ENCODE results near the gene PDLIM5.
"Not testable (repeated sequence)": the region's sequence is repeated elsewhere in the genome, so short reads cannot be mapped to it uniquely, and the experiment has no call there.

The PDLIM5 gene

GRCh38 chr4:94488670-94489069 is 36.9 kb downstream of the PDLIM5 start:
- no peak overlapping the region for H3K27ac Mint-ChIP-seq
- DNase-seq (ENCODE audit: low spot score in 2 of 2) (no peak), ATAC-seq (no peak)
- no peaks in the 10 kb centered on the region for H3K9me3 Mint-ChIP-seq
- H3K36me3 Mint-ChIP-seq = no peaks in the 10 kb centered on the region
- H3K4me3 Mint-ChIP-seq = no peak overlapping the region
- H3K4me1 Mint-ChIP-seq = peaks cover 10% of the 10 kb centered on the region

GRCh38 chr4:94489098-94489497 is 37.4 kb downstream of the PDLIM5 start:
- no peak overlapping the region for H3K27ac Mint-ChIP-seq
- H3K36me3 Mint-ChIP-seq = no peaks in the 10 kb centered on the region
- no peak for DNase-seq (ENCODE audit: low spot score in 2 of 2)
- no peak for ATAC-seq
- no peaks in the 10 kb centered on the region for H3K9me3 Mint-ChIP-seq
- peaks cover 10% of the 10 kb centered on the region for H3K4me1 Mint-ChIP-seq
- no peak overlapping the region for H3K4me3 Mint-ChIP-seq

- H3K27ac Mint-ChIP-seq = no peak overlapping the region
- no peaks in the 10 kb centered on the region for H3K9me3 Mint-ChIP-seq
- no peaks in the 10 kb centered on the region for H3K36me3 Mint-ChIP-seq
- H3K4me3 Mint-ChIP-seq = no peak overlapping the region
- ATAC-seq = no peak
- no peak for DNase-seq (ENCODE audit: low spot score in 2 of 2)
- no peaks in the 10 kb centered on the region for H3K4me1 Mint-ChIP-seq
Observed at GRCh38 chr4:94490437-94490836, 38.7 kb downstream of the PDLIM5 start.

- Mint-ChIP-seq H3K4me1 (no peaks in the 10 kb centered on the region), H3K36me3 (no peaks in the 10 kb centered on the region), H3K27ac (no peak overlapping the region), H3K9me3 (no peaks in the 10 kb centered on the region), H3K4me3 (no peak overlapping the region)
- ATAC-seq (no peak), DNase-seq (ENCODE audit: low spot score in 2 of 2) (no peak)
Observed at GRCh38 chr4:94491322-94491721, 39.6 kb downstream of the PDLIM5 start.

- H3K36me3 Mint-ChIP-seq = peaks cover 4% of the 10 kb centered on the region
- ATAC-seq (no peak), DNase-seq (ENCODE audit: low spot score in 2 of 2) (no peak)
- no peak overlapping the region for H3K27ac Mint-ChIP-seq
- no peaks in the 10 kb centered on the region for H3K9me3 Mint-ChIP-seq
- no peak overlapping the region for H3K4me3 Mint-ChIP-seq
- no peaks in the 10 kb centered on the region for H3K4me1 Mint-ChIP-seq
Observed at GRCh38 chr4:94495408-94495807, 43.7 kb downstream of the PDLIM5 start.

GRCh38 chr4:94497690-94498089 is 45.9 kb downstream of the PDLIM5 start:
- no peak for ATAC-seq
- Mint-ChIP-seq H3K9me3 (no peaks in the 10 kb centered on the region), H3K27ac (no peak overlapping the region), H3K36me3 (peaks cover 6% of the 10 kb centered on the region), H3K4me3 (no peak overlapping the region), H3K4me1 (no peaks in the 10 kb centered on the region)
- DNase-seq (ENCODE audit: low spot score in 2 of 2) = no peak

GRCh38 chr4:94498502-94498901 is 46.8 kb downstream of the PDLIM5 start:
- no peaks in the 10 kb centered on the region for H3K9me3 Mint-ChIP-seq
- no peak for DNase-seq (ENCODE audit: low spot score in 2 of 2)
- no peak overlapping the region for H3K27ac Mint-ChIP-seq
- no peak for ATAC-seq
- peaks cover 6% of the 10 kb centered on the region for H3K36me3 Mint-ChIP-seq
- no peaks in the 10 kb centered on the region for H3K4me1 Mint-ChIP-seq
- no peak overlapping the region for H3K4me3 Mint-ChIP-seq

- H3K27ac Mint-ChIP-seq = no peak overlapping the region
- H3K4me3 Mint-ChIP-seq = no peak overlapping the region
- no peaks in the 10 kb centered on the region for H3K9me3 Mint-ChIP-seq
- no peaks in the 10 kb centered on the region for H3K4me1 Mint-ChIP-seq
- no peak for DNase-seq (ENCODE audit: low spot score in 2 of 2)
- peaks cover 6% of the 10 kb centered on the region for H3K36me3 Mint-ChIP-seq
- no peak for ATAC-seq
Observed at GRCh38 chr4:94500685-94501084, 48.9 kb downstream of the PDLIM5 start.

- Mint-ChIP-seq H3K27ac (no peak overlapping the region), H3K9me3 (no peaks in the 10 kb centered on the region), H3K36me3 (peaks cover 6% of the 10 kb centered on the region), H3K4me3 (no peak overlapping the region), H3K4me1 (peaks cover 5% of the 10 kb centered on the region)
- ATAC-seq (no peak), DNase-seq (ENCODE audit: low spot score in 2 of 2) (no peak)
Observed at GRCh38 chr4:94504545-94504944, 52.8 kb downstream of the PDLIM5 start.

- Mint-ChIP-seq H3K36me3 (no peaks in the 10 kb centered on the region), H3K4me1 (peaks cover 5% of the 10 kb centered on the region), H3K9me3 (no peaks in the 10 kb centered on the region), H3K27ac (no peak overlapping the region), H3K4me3 (no peak overlapping the region)
- DNase-seq (ENCODE audit: low spot score in 2 of 2) = no peak
- no peak for ATAC-seq
Observed at GRCh38 chr4:94506822-94507221, 55.1 kb downstream of the PDLIM5 start.

GRCh38 chr4:94507281-94507680 is 55.5 kb downstream of the PDLIM5 start:
- H3K27ac Mint-ChIP-seq = no peak overlapping the region
- H3K4me3 Mint-ChIP-seq = no peak overlapping the region
- H3K4me1 Mint-ChIP-seq = peaks cover 5% of the 10 kb centered on the region
- H3K9me3 Mint-ChIP-seq = no peaks in the 10 kb centered on the region
- H3K36me3 Mint-ChIP-seq = no peaks in the 10 kb centered on the region
- ATAC-seq (peak; percentile 47), DNase-seq (ENCODE audit: low spot score in 2 of 2) (no peak)

GRCh38 chr4:94507708-94508107 is 56.0 kb downstream of the PDLIM5 start:
- ATAC-seq = peak; percentile 98
- no peak for DNase-seq (ENCODE audit: low spot score in 2 of 2)
- Mint-ChIP-seq H3K27ac (no peak overlapping the region), H3K36me3 (no peaks in the 10 kb centered on the region), H3K4me3 (no peak overlapping the region), H3K9me3 (no peaks in the 10 kb centered on the region), H3K4me1 (peaks cover 5% of the 10 kb centered on the region)

GRCh38 chr4:94508296-94508695 is 56.6 kb downstream of the PDLIM5 start:
- H3K4me3 Mint-ChIP-seq = no peak overlapping the region
- H3K4me1 Mint-ChIP-seq = peaks cover 5% of the 10 kb centered on the region
- H3K9me3 Mint-ChIP-seq = no peaks in the 10 kb centered on the region
- H3K36me3 Mint-ChIP-seq = no peaks in the 10 kb centered on the region
- DNase-seq (ENCODE audit: low spot score in 2 of 2) (no peak), ATAC-seq (no peak)
- no peak overlapping the region for H3K27ac Mint-ChIP-seq

- no peak for ATAC-seq
- no peak for DNase-seq (ENCODE audit: low spot score in 2 of 2)
- no peaks in the 10 kb centered on the region for H3K36me3 Mint-ChIP-seq
- no peak overlapping the region for H3K27ac Mint-ChIP-seq
- H3K9me3 Mint-ChIP-seq = no peaks in the 10 kb centered on the region
- no peak overlapping the region for H3K4me3 Mint-ChIP-seq
- H3K4me1 Mint-ChIP-seq = peaks cover 5% of the 10 kb centered on the region
Observed at GRCh38 chr4:94508806-94509205, 57.1 kb downstream of the PDLIM5 start.

- DNase-seq (ENCODE audit: low spot score in 2 of 2) (no peak), ATAC-seq (no peak)
- Mint-ChIP-seq H3K4me3 (no peak overlapping the region), H3K36me3 (no peaks in the 10 kb centered on the region), H3K4me1 (peaks cover 14% of the 10 kb centered on the region), H3K27ac (no peak overlapping the region), H3K9me3 (no peaks in the 10 kb centered on the region)
Observed at GRCh38 chr4:94511591-94511990, 59.8 kb downstream of the PDLIM5 start.

GRCh38 chr4:94513532-94513931 is 61.8 kb downstream of the PDLIM5 start:
- H3K36me3 Mint-ChIP-seq; H3K9me3 Mint-ChIP-seq; ATAC-seq; H3K27ac Mint-ChIP-seq; H3K4me3 Mint-ChIP-seq; DNase-seq (ENCODE audit: low spot score in 2 of 2): not testable (repeated sequence)
- H3K4me1 Mint-ChIP-seq = peaks cover 15% of the 10 kb centered on the region

GRCh38 chr4:94515365-94515764 is 63.6 kb downstream of the PDLIM5 start:
- no peaks in the 10 kb centered on the region for H3K9me3 Mint-ChIP-seq
- no peak for DNase-seq (ENCODE audit: low spot score in 2 of 2)
- no peak for ATAC-seq
- no peak overlapping the region for H3K27ac Mint-ChIP-seq
- H3K4me3 Mint-ChIP-seq = no peak overlapping the region
- no peaks in the 10 kb centered on the region for H3K36me3 Mint-ChIP-seq
- H3K4me1 Mint-ChIP-seq = peaks cover 16% of the 10 kb centered on the region
